ENCODE data around the gene FES.
"Not testable (repeated sequence)": the region's sequence is repeated elsewhere in the genome, so short reads cannot be mapped to it uniquely, and the experiment has no call there.

Gene FES

DNA sequence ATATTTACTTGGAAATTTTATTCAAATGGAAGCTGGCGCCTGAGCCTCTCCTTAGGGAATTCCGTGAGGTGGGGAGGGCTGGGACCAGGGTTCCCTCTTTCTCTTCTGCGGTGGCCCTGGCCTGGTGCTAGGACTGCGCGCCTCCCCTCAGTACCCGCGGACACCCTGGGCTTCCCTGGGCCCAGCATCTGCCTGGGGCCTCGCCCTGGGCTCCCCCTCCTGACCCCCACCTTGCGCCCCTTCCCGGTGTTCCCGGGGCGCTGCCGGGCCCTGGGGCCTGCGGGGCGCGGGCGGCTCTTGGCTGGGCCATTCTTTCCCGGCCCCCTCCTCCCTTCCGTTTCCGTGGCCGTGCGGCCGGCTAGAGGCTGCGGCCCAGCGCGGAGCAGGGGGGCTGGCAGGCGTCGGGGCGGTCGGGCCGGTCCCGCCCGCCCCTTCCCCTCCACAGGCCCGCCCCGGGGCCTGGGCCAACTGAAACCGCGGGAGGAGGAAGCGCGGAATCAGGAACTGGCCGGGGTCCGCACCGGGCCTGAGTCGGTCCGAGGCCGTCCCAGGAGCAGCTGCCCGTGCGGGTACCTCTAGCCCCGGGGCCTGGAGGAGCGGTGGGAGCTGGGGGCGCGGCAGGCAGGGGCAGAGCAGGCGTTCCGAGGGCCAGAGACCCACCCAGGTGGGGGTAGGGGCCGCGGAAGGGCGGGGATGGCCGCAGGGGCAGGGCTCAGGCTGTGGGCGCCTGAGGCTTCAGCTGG lies at the start of gene FES:
Gene FES (plus strand): TSS at position 529 of the 743 bp plus-strand sequence. CDS start 542 bp downstream, outside the sequence.
- no peak for DNase-seq (ENCODE audit: low read depth in 2 of 2)

DNA sequence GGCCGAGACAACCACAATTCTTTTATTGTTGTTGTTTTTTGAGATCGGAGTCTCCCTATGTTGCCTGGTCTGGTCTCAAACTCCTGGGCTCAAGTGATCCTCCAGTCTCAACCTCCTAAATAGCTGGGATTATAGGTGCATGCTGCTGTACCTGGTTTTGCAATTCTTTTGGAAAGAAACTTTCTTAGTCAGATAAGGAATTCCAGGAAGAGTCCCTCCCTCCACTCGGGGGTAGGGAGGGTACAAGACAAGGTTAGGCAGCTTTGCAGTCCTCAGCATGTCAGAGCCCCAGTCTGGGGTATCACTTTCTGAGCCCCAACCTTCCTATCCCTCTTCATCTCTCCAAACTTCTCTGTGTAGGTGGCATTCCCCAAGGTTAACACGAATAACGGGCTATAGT lies 49.7 kb upstream of the FES start:
- DNase-seq (ENCODE audit: low read depth in 2 of 2), result no peak

DNA sequence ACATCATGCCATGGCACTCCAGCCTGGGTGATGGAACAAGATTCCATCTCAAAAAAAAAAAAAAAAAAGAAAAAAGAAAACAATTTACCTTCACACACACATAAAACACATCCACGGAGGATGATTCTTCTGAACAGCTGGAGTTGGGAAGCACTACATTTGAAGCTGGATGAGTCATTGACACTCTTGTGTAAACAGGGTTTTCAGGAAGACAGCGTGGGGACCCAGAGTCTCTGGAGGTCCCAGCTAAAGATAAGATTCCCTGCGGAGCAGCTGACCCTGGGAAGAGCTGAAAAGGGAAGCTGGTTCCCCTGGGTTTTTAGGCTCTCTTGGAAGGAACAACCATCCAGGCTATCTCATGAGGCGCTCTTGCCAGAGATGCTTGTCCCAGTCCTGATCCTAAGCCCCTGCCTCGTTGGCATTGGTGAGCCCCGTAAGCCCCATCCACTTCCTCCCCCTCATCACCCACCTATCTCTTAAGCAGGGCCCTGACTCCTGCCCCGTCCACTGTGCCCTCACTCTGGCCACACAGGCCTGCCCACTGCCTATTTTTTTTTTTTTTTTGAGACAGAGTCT lies 47.9 kb upstream of the FES start:
- no peak for DNase-seq (ENCODE audit: low read depth in 2 of 2)

DNA sequence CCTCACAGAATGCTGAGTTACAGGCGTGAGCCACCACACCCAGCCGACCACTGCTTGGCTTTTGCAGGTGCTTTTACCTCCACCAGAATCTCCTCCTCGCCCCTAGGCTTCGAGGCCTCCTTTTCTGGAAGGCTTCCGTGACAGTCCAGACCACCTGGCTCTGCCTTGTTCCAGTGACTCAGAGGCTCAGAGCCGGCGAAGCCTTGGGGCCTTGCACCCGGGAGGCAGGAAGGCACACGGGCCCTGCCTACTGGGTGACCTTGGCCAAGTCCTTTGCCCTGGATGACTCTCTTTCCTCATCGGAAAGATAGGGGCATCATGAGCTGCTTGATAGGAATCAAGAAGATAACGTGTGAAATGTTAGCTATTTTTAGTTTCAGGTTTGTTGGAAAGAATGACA lies 47.2 kb upstream of the FES start:
- DNase-seq (ENCODE audit: low read depth in 2 of 2), result peak; percentile 51 to 64

DNA sequence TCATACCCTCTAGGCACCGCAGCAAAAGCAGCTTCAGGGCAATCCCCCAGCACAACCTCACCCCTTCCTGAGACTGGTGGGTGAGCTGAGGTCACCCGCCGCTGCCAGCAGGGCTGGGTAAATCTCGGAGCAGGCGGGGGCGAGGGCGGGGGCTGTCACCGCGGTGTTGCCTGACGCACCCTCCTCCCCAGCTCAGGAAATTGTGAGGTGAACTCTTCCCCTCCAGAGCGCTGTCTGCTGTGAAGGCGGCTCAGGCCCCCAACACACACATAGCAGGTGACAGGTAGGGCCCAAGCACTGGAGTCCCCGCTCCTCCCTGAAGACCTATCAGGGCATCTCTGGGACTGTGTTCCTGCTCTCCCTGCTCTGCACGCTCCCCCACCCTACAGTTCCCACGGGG lies 46.2 kb upstream of the FES start:
- peak; percentile 84 to 90 for DNase-seq (ENCODE audit: low read depth in 2 of 2)

DNA sequence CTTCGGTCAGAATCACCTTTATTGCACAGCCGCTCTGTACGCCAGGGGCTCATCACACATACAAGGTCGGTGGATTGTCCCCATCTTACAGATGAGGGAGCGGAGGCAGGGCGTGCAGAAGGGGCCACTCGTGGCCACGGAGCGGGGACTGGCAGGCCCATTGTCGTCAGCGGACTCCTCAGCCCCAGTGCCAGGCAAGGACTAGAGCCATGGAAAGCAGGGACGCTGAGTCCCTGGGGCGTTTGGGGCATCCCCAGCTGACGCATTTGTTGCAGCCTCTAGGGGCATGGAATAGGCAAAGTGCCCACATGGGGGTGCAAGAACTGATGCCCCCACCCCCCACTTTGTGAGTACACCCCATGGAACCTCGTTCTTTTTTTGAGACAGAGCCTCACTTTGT lies 45.8 kb upstream of the FES start:
- DNase-seq (ENCODE audit: low read depth in 2 of 2), result no peak

DNA sequence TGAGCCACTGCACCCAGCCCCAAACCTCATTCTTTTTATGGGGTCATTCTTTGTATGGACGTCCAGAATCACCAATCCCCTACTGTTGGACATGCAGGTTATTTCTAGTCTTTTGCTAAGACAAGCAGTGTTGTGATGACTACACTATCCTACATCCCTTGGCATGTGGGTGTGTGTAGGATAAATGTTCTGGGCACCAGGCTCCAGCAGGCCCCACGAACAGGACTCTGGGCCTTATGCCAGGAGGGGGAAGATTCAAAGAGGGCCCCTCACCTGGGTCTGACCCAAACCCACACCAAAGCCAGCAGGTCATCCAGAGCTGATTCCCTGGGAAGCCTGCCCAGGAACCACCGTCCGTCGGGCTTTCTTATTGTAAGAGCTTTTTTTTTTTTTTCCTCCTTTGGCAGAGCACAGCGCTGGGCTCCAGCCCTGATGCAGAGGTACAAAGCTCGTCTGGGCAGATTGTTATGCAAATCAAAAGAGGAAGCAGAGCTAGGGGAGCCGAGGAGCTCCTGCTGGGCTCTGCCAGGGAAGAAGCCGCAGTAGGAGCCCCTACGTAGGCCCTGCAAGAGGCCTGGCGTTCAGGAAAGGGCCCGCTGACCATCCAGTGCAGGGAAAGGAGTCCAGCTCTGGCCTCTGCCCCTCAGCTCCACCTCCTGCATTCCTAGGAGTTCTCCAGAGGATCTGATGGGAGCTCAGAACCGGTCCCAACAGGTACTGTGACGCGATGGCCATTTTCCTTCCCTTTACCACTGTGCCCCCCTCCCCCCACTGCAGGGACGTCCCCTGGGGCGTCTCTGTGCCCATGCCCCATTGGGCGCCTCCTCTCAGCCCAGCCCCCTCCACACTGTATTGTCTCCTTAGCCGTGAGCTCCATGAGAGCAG lies 44.9 kb upstream of the FES start:
- peak in 1 of 2 donors; percentile 57 for DNase-seq (ENCODE audit: low read depth in 2 of 2)

DNA sequence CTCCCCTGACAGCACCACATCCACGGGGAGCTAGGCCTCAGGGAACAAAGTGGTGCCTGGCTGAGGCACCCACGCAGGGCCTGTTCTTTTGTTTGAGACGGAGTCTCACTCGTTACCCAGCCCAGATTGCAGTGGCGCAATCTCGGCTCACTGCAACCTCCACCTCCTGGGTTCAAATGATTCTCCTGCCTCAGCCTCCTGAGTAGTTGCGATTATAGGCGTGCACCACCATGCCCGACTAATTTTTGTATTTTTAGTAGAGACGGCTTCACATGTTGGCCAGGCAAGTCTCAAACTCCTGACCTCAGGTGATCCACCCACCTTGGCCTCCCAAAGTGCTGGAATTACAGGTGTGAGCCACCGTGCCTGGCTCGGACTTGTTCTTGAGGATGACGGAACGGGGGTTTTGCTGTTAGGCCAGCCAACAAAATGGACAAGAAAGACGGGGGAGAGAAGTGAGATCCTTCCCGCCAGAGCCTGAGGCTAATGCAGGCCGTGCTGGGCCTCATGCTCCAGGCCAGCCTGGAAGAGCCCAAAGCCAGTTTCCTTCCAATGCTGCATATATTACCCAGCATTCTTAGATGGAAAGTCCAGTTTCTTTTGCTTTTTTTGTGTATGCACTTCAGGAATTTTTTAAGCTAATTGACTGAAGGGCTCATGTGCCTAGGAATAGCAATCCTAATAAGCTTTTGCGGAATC lies 44.0 kb upstream of the FES start:
- no peak for DNase-seq (ENCODE audit: low read depth in 2 of 2)

DNA sequence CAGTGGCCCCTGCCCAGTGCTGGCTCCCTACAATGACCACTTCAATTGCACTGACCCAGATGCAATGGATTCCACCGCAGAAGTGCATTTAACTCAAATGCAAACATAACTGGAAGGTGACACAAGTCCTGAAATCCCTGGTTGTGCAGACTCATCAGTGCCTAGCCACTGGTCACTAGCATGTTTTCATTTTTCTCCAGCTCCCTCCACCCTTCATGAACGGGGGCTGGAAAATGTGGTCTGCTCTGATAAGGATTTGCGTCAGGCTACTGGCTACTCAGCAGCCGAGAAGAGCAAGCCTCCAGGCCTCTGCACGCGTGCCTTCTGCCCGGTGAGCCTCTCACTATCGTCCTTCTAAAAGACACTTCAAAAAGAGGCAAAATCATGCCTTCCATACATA lies 43.4 kb upstream of the FES start:
- DNase-seq (ENCODE audit: low read depth in 2 of 2), result no peak

DNA sequence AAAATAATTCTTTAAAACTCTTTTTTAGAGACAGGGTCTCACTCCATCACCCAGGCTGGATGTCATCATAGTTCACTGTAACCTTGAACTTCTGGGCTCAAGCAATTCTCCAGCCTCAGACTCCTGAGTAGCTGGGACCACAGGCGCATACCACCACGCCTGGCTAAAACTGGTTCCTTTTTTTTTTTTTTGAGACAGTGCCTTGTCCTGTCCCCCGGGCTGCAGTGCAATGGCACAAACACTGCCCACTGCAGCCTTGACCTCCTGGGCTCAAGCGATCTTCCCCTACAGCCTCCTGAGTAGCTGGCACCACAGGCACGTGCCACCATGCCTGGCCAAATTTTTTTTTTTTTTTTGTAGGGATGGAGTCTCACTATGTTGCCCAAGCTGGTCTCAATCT lies 39.6 kb upstream of the FES start:
- DNase-seq (ENCODE audit: low read depth in 2 of 2), result no peak

DNA sequence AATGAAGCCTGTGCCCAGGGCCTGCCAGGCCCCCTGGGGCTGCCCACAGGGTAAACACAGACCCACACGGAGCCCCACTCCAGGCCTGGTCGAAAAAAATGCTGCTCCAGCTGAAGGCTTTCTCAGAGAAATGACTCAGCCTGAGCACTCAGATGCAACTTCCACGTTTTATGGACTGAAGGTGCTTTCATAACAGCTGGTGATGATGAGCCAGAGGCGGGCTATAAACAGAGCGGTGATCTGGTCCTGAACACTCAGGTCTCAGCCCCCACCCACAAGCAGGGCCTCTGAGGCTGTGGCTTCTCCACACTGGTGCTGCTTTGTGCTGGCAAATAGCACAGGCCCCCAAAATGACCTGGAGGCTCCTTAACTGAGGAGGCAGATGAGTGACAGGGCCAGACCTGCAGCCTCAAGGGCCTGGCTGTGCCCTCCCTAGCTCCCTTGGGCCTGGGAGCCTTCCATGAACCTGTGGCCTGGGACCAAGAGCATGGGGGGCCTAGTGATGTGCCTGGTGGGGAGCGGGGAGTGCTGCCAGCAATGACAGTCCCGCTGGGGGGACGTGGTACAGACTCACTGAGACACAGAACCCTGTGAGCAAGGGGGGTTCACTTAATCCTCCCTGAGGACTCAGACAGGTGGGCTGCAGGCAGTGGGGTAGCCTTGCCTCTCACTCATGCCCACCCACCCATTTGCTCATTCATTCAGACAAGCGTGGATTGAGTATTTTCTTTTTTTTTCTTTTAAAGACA lies 38.9 kb upstream of the FES start:
- DNase-seq (ENCODE audit: low read depth in 2 of 2), result peak; percentile 65

DNA sequence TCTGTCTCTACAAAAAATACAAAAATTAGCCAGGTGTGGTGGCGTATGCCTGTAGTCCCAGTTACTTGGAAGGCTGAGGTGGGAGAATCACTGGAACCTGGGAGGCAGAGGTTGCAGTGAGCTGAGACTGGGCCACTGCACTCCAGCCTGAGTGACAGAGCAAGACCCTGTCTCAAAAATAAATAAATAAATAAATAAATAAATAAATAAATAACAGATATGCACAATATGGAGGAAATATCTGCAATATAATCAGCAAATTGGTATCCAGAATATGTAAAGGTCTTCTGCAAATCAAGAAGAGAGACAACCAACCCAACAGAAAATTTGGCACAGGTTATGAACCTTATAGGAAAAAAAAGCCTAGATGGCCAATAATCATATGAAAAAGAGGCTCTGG lies 34.9 kb upstream of the FES start:
- not testable (repeated sequence) for DNase-seq (ENCODE audit: low read depth in 2 of 2)

DNA sequence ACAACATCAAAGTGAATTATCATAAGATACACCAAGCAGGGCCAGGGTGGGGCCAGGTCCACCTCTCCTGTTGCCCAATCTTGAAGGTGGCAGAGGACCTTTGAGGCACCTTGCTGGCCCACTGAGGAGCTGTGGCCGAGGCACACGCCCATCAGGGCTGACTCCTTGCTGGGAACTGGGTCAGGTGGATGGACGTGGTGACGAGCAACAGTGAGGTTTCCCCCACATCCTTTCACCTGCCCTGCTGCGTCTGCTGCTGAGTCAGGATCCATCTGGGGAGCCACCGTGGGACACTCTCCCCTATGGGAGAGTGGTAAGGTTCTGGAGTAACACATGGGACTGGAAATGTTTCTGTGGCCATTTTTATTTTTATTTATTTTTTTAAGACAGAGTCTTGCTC lies 33.2 kb upstream of the FES start:
- peak in 1 of 2 donors; percentile 55 for DNase-seq (ENCODE audit: low read depth in 2 of 2)

DNA sequence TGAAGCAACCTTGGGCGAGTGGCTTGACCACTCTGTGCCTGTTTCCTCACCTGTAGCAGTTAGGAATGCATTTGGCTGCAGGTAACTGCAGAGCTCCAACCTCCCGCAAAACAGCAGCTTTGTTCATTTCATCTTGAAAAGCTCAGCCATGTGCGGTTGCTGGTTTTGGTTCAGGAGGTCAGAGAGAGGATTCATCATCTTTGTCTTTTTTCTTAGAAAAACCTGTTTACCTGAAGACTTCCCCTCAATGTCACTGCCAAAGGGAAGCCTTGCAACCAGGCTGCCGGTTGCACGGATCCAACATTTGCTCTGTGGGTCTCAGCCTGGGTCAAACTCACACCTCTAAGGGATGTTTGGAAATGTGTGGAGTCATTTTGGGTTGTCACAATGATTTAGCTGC lies 32.4 kb upstream of the FES start:
- no peak for DNase-seq (ENCODE audit: low read depth in 2 of 2)

DNA sequence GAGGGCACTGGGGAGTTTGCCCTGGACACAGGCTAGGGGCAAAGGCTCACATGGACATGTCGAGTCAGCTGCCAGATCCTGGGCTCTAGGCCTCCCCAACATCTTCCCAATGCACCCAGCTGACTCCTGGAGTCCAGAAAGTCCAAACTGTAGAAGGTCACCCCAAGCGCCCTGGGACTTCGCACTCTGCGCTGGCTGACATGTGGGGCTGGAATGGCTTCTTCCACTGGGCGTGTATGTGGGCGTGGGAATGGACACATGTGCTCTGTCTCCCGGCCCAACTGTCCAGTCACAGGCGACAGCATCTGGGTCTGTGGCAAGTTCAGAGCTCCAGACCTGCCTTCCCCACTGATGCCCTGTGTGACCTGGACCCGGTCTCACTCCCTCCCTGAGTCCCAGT lies 29.2 kb upstream of the FES start:
- no peak for DNase-seq (ENCODE audit: low read depth in 2 of 2)

DNA sequence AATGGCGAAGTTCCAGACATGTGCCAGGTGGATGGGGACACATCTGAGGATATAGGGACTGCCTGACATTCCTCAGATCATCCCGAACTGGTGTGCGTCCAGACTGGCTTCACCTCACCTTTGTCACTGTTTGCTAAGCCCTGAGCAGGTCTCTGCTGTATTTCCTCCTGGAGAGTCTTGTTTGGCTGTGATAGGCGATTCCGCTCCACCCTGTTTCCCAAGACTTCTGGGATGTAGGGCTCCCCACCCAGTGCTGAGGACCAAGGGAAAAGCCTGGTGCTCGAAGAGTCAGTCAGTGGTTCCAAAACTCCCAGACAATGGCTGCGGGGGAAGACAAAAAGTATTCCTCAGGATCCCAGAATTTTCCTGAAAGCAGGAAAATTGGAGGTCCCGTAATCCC lies 27.0 kb upstream of the FES start:
- DNase-seq (ENCODE audit: low read depth in 2 of 2), result no peak

DNA sequence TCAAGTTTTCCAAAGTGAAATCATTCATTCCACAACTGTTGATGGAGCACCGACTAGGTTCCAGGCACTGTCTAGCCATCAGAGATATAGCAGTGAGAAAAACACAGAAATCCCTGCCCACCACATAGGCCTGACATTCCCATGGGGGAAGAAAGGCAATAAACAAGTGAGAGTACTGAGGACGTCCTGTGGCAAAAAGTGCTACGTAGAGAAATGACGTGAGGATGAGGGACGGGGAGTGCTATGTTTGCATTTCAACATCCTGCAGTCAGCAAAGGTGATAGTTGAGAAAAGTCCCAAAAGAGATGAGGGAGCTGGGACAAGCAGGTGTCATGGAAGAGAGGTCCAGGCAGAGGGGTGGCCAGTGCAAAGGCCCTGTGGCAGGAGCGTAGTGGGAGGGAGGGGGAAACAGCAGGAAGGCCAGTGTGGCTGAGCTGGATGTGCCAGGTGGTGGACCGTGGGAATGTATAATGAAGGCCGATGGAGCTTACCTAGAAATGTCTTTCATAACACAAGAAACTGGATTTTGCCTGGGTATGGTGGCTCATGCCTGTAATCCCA lies 26.3 kb upstream of the FES start:
- DNase-seq (ENCODE audit: low read depth in 2 of 2), result no peak

DNA sequence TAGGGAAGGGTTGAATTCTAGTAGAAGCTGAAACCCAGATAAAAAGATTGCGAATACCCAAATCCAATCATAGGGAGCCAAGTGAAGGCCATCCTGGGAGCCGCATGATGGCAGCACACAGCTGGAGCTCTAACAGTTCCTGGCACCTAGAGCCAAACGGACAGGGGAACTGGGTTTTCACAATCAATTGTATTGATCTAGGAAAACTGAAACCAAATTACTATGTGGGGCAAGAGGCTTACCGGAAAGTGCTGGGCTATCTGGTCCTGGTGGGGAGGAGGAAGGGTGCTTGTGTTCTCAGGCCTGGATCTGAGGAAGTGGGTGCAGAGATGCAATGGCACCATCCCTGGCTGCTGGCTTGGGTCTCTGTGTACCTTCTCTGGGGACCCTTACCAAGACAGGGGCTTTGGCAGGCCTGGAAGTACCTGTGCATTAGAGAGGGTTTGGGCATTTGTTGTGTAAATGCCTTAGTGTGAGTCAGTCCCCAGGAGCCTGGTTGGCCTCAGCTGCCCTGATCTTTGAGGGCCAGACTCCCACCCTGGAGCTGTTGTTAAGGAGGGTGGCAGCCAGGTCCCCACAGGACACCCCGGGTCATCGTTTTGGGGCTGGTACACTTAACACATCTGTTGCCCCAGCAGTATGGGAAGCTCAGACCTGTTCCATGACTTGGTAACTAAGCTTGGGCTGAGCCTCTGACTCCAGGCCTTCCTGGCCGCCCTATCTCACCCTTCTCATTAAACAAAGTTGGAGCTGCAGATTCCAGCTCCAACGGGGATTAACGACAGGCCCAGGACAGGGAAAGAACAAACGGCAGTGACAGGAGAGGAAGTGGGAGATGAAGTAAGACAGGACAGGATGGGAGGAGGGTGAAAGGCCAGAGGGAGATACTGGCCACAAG lies 24.8 kb upstream of the FES start:
- no peak for DNase-seq (ENCODE audit: low read depth in 2 of 2)

DNA sequence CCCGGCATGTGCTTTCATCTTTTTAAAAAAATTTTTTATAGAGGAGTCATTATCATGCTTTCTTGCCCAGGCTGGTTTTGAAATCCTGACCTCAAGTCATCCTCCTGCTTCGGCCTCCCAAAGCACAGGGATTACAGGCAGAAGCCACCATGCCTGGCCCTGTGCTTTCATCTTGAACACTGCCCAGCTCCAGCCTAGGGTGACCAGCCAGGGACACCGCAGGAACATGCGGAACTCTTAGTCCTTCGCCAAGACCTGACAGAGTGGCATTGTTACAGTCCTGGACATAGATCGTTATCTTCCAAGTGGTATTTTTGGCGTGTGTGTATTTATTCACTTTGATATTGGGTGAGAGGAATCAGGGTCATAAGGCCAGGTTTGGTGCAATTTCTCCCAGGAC lies 23.9 kb upstream of the FES start:
- DNase-seq (ENCODE audit: low read depth in 2 of 2), result no peak
